Neural cell (in vitro differentiated cells): ENCODE results near the gene PTPRQ. TPM values are rescaled to one million over a fixed set of nuclear protein-coding genes. Genes with fewer than 3 reads are reported as not detected.

ENCODE experiments used
- H2AFZ ChIP-seq: fragments of 200-600, 300-800 bp; sonication (generic), shearing (Covaris generic); 2 replicates; pipeline ENCODE4 v1.6.0; 2014; ENCODE audit warnings: low read depth, mild to moderate bottlenecking, antibody characterized with exemption, low read length, moderate library complexity
- H3F3A ChIP-seq: fragments of 200-600 bp; shearing (Covaris generic); 2 replicates; pipeline ENCODE4 v1.6.1; 2016; ENCODE audit warnings: mild to moderate bottlenecking, moderate library complexity, mixed read lengths, antibody characterized with exemption, low read length; ENCODE audit not compliant: insufficient read depth, poor library complexity, severe bottlenecking
- H3K27ac ChIP-seq: fragments of 200-600, 300-800 bp; sonication (generic), shearing (Covaris generic); 2 replicates; pipeline ENCODE4 v1.5.1; 2014; ENCODE audit warnings: mild to moderate bottlenecking, low read length, moderate library complexity
- H3K27me3 ChIP-seq: fragments of 300-800, 200-600 bp; sonication (generic), shearing (Covaris generic); 2 replicates; pipeline ENCODE4 v1.6.0; 2014; ENCODE audit warnings: mild to moderate bottlenecking, low read depth, low read length, moderate library complexity; ENCODE audit not compliant: insufficient read depth
- H3K36me3 ChIP-seq: fragments of 300-800, 200-600 bp; sonication (generic), shearing (Covaris generic); 2 replicates; pipeline ENCODE4 v1.5.1; 2014; ENCODE audit warnings: mild to moderate bottlenecking, antibody characterized with exemption, low read length, moderate library complexity; ENCODE audit not compliant: insufficient read depth
- H3K4me2 ChIP-seq: fragments of 300-800, 200-600 bp; sonication (generic), shearing (Covaris generic); 2 replicates; pipeline ENCODE4 v1.6.0; 2014; ENCODE audit warnings: mild to moderate bottlenecking, low read length
- H3K4me3 ChIP-seq: fragments of 300-800, 200-600 bp; sonication (generic), shearing (Covaris generic); 2 replicates; pipeline ENCODE4 v1.5.1; 2014; ENCODE audit warnings: mild to moderate bottlenecking, low read length, moderate library complexity
- H3K79me2 ChIP-seq: fragments of 200-600 bp; shearing (Covaris generic); replicated peaks from 2 replicates; pipeline ENCODE4 v1.6.0; 2014; ENCODE audit warnings: mild to moderate bottlenecking, low read length, moderate library complexity; ENCODE audit not compliant: insufficient read depth
- H3K9ac ChIP-seq: fragments of 300-800, 200-600 bp; sonication (generic), shearing (Covaris generic); 2 replicates; pipeline ENCODE4 v1.6.1; 2016; ENCODE audit warnings: mild to moderate bottlenecking, low read length, mixed read lengths
- H3K9me2 ChIP-seq: fragments of 200-600 bp; shearing (Covaris generic); 2 replicates; pipeline ENCODE4 v1.6.1; 2016; ENCODE audit warnings: mild to moderate bottlenecking, low read length, mixed read lengths; ENCODE audit not compliant: insufficient read depth
- H3K9me3 ChIP-seq: fragments of 200-600, 300-800 bp; sonication (generic), shearing (Covaris generic); 2 replicates; pipeline ENCODE4 v1.6.1; 2016; ENCODE audit warnings: mild to moderate bottlenecking, mixed run types, low read length, moderate library complexity, mixed read lengths
- H4K20me1 ChIP-seq: fragments of 200-600 bp; shearing (Covaris generic); 2 replicates; pipeline ENCODE4 v1.6.1; 2016; ENCODE audit warnings: mild to moderate bottlenecking, mixed run types; ENCODE audit not compliant: insufficient read depth
- CTCF ChIP-seq: fragments of 450-650 bp; IDR thresholded peaks from 2 replicates; pipeline ENCODE4 v1.5.1; 2014; ENCODE audit warnings: antibody characterized with exemption, mild to moderate bottlenecking, moderate library complexity; ENCODE audit not compliant: poor library complexity, severe bottlenecking
- EP300 ChIP-seq: fragments of 450-650 bp; conservative IDR thresholded peaks from 2 replicates; pipeline ENCODE4 v1.6.1; 2014; ENCODE audit warnings: antibody characterized with exemption, mild to moderate bottlenecking, moderate library complexity; ENCODE audit not compliant: poor library complexity, severe bottlenecking
- EZH2 ChIP-seq: fragments of 200-600, 300-800 bp; shearing (Covaris generic), sonication (generic); IDR thresholded peaks from 2 replicates; pipeline ENCODE4 v1.6.1; 2014; ENCODE audit warnings: antibody characterized with exemption, low read length, borderline replicate concordance, mild to moderate bottlenecking; ENCODE audit not compliant: insufficient read depth, poor library complexity, severe bottlenecking
- MXI1 ChIP-seq: fragments of 450-650 bp; conservative IDR thresholded peaks from 2 replicates; pipeline ENCODE4 v1.6.1; 2014; ENCODE audit warnings: antibody characterized with exemption, mild to moderate bottlenecking; ENCODE audit not compliant: poor library complexity, severe bottlenecking
- POLR2AphosphoS5 ChIP-seq: IDR thresholded peaks from 2 replicates; pipeline ENCODE4 v1.6.1; 2012
- RAD21 ChIP-seq: fragments of 450-650 bp; conservative IDR thresholded peaks from 2 replicates; pipeline ENCODE4 v1.6.1; 2014; ENCODE audit warnings: antibody characterized with exemption, mild to moderate bottlenecking, moderate library complexity
- REST ChIP-seq: IDR thresholded peaks from 2 replicates; pipeline ENCODE4 v1.6.1; 2012; ENCODE audit warnings: borderline replicate concordance
- SMC3 ChIP-seq: fragments of 450-650 bp; conservative IDR thresholded peaks from 2 replicates; pipeline ENCODE4 v1.6.1; 2014; ENCODE audit warnings: antibody characterized with exemption, mild to moderate bottlenecking, moderate library complexity; ENCODE audit not compliant: poor library complexity
- TAF1 ChIP-seq: IDR thresholded peaks from 2 replicates; pipeline ENCODE4 v1.6.1; 2012; ENCODE audit warnings: low read depth
- polyA plus RNA-seq: library from polyadenylated mRNA; depleted of rRNA; stranded (reverse); fragments of >200 nt; gene quantifications from 2 replicates; pipeline ENCODE4 v1.2.3, GENCODE V29; 2014

The PTPRQ gene
- polyA plus RNA-seq, 1 donor from 2014 or later, result not detected

- TF ChIP-seq MXI1 (no peak), EZH2 (no peak), TAF1 (no peak), EP300 (no peak), REST (no peak), SMC3 (no peak), POLR2AphosphoS5 (no peak), CTCF (no peak), RAD21 (no peak)
- no peaks in the 10 kb centered on the region for H3K9me2 ChIP-seq
- no peak overlapping the region for H3K4me3 ChIP-seq
- H3K79me2 ChIP-seq, result no peaks in the 10 kb centered on the region
- H3K4me2 ChIP-seq, result no peak overlapping the region
- no peak overlapping the region for H2AFZ ChIP-seq
- H3K9me3 ChIP-seq, result no peaks in the 10 kb centered on the region
- no peak overlapping the region for H3K27ac ChIP-seq
- no peaks in the 10 kb centered on the region for H4K20me1 ChIP-seq
- no peaks in the 10 kb centered on the region for H3K27me3 ChIP-seq
- no peaks in the 10 kb centered on the region for H3K36me3 ChIP-seq
- no peak overlapping the region for H3K9ac ChIP-seq
- no peaks in the 10 kb centered on the region for H3F3A ChIP-seq
These were observed 176.2 kb downstream of the PTPRQ start for GRCh38 chr12:80620281-80620680.

- Histone ChIP-seq H2AFZ (no peak overlapping the region), H3K27ac (no peak overlapping the region), H3K4me2 (no peak overlapping the region), H3K4me3 (no peak overlapping the region), H3K9me3 (no peaks in the 10 kb centered on the region), H3K79me2 (no peaks in the 10 kb centered on the region), H3F3A (no peaks in the 10 kb centered on the region), H3K36me3 (no peaks in the 10 kb centered on the region), H3K27me3 (no peaks in the 10 kb centered on the region), H4K20me1 (no peaks in the 10 kb centered on the region), H3K9me2 (no peaks in the 10 kb centered on the region), H3K9ac (no peak overlapping the region)
- TF ChIP-seq TAF1, result no peak
- no peak for TF ChIP-seq EZH2
- TF ChIP-seq CTCF, result no peak
- no peak for TF ChIP-seq MXI1
- no peak for TF ChIP-seq REST
- TF ChIP-seq EP300, result no peak
These were observed 178.2 kb downstream of the PTPRQ start for GRCh38 chr12:80622271-80622670.
